GM18951 (cell line): ENCODE results near the gene IL10.
"Not testable (repeated sequence)": the region's sequence is repeated elsewhere in the genome, so short reads cannot be mapped to it uniquely, and the experiment has no call there.

Experiments
- POLR2A ChIP-seq: IDR thresholded peaks from 4 replicates; pipeline ENCODE4 v1.6.1; 2011; ENCODE audit warnings: mild to moderate bottlenecking; ENCODE audit not compliant: insufficient read length, insufficient read depth; ENCODE audit errors: extremely low read depth
- in situ Hi-C: fragments of 300-500 bp; cut with MboI; formaldehyde crosslinking; loops from one replicate; pipeline ENCODE4 v1.12.0; 2022; ENCODE audit warnings: low sequenced_read_pairs, mixed read lengths, inconsistent platforms; ENCODE audit not compliant: unreplicated experiment

Gene IL10

GRCh38 chr1:206785182-206785765 lies 13.0 kb upstream of the IL10 start:
- no peak for TF ChIP-seq POLR2A
- in situ Hi-C loops: no loop called here

GRCh38 chr1:206784471-206784903 lies 12.2 kb upstream of the IL10 start:
- TF ChIP-seq POLR2A: no peak
- in situ Hi-C loops: no loop called here

- TF ChIP-seq POLR2A: no peak
- in situ Hi-C loops: no loop called here
Measured at GRCh38 chr1:206783506-206783905, 11.2 kb upstream of the IL10 start.

- in situ Hi-C loops: no loop called here
- TF ChIP-seq POLR2A: no peak
Measured at GRCh38 chr1:206782448-206782847, 10.2 kb upstream of the IL10 start.

GRCh38 chr1:206779638-206780037 lies 7.3 kb upstream of the IL10 start:
- TF ChIP-seq POLR2A: no peak
- in situ Hi-C loops: no loop called here

- in situ Hi-C loops: not testable (repeated sequence)
Measured at GRCh38 chr1:206778911-206779310, 6.6 kb upstream of the IL10 start.

GRCh38 chr1:206778031-206778430 lies 5.7 kb upstream of the IL10 start:
- in situ Hi-C loops: no loop called here
- no peak for TF ChIP-seq POLR2A

- in situ Hi-C loops: no loop called here
- TF ChIP-seq POLR2A: no peak
Measured at GRCh38 chr1:206776229-206776628, 3.9 kb upstream of the IL10 start.

GRCh38 chr1:206774093-206774492 lies 1.8 kb upstream of the IL10 start:
- no peak for TF ChIP-seq POLR2A
- in situ Hi-C loops: no loop called here

- no peak for TF ChIP-seq POLR2A
- in situ Hi-C loops: no loop called here
Measured at GRCh38 chr1:206771338-206771692, 979 bp downstream of the IL10 start.

- TF ChIP-seq POLR2A: peak; percentile 76
- in situ Hi-C loops: no loop called here
Measured at GRCh38 chr1:206770531-206771337, 1.6 kb downstream of the IL10 start, which contains the start of gene IL19. Gene IL19, plus strand, starts transcription at chr1:206770773. Its CDS starts 65,890 bp downstream, at chr1:206836663.

GRCh38 chr1:206769304-206769731 lies 3.0 kb downstream of the IL10 start:
- TF ChIP-seq POLR2A: peak; percentile 41
- in situ Hi-C loops: no loop called here

- no peak for TF ChIP-seq POLR2A
- in situ Hi-C loops: no loop called here
Measured at GRCh38 chr1:206768472-206769303, 3.6 kb downstream of the IL10 start.
